GM21367 (cell line): ENCODE data around the gene HTR4.
"Not testable (repeated sequence)": the region's sequence is repeated elsewhere in the genome, so short reads cannot be mapped to it uniquely, and the experiment has no call there.

Experiments used
- ATAC-seq: cut with Tn5 transposase; IDR thresholded peaks from one replicate; pipeline ENCODE4 v1.9.1; 2021; ENCODE audit not compliant: unreplicated experiment

Gene HTR4, protein sequence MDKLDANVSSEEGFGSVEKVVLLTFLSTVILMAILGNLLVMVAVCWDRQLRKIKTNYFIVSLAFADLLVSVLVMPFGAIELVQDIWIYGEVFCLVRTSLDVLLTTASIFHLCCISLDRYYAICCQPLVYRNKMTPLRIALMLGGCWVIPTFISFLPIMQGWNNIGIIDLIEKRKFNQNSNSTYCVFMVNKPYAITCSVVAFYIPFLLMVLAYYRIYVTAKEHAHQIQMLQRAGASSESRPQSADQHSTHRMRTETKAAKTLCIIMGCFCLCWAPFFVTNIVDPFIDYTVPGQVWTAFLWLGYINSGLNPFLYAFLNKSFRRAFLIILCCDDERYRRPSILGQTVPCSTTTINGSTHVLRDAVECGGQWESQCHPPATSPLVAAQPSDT

DNA sequence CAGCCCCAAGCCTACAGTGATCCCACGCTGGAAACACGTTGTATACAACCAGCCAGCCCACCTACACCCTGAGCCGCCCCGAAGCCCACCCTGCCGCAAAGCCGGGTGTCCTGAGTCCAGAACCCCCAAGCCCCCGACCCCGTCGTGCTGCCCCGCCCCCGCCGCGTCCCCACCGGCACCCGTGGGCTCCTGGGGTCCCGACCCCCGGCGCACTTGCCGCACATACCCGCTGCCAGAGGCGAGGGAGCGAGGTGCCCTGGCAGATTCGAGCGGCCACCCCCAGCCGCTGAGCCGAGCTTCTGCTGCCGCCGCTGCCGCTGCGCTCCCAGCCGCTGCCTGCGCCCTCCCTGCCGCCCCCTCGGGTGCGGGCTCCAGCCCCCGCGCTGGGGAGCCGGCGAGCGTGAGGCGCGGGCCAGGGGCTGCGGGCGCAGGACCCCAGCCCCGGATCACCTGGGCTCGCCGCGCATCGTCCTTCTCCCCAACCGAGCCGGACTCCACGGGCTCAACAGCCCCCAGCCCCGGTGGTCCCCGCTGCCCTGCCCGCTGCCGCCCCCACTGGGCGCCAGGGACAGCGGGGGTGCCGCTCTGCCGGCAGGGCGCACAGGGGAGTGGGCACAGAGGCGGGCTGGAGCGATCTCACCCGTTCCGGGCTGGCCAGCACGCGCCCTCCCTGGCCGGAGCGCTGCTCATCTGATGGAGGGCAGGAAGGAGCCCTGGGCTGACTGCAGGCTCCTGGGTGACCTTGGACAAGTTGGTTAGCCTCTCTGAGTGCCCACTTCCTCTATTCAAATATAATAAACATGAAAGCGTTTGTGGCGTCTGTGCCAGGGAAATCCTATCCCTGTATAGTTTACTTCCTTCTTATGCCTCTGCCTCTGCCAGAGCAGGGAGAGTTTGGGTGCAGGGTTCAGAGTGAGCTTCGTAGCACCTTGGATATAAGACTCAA is at the start of gene HTR4:
Gene HTR4, minus strand, starts transcription at position 692 of the 946 bp plus-strand sequence. CDS start 17,513 bp downstream, outside the sequence.
- no peak for ATAC-seq

DNA sequence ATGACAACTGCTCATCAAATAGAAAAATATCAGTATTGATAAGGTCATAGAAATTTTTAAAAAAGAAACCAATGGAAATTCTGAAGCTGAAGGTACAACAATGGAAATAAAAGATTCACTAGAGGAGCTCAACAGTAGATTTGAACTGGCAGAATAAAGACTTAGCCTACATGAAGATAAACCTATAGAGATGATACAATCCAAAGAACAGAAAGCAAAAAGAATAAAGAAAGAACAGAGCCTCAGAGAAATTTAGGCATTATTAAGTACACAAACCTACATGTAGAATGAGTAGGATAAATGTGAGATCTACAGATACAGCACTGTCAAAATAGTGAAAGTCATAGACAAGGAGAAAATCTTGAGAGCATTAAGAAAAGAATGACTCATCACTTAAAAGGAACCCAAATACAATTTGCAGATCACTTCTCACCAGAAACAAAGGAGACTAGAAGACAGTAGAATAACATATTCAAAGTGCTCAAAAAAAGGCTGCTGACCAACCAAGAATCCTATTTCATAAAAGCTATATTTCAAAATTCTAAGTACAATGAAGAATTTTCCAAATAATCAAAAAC is 47.8 kb upstream of the HTR4 start:
- ATAC-seq, result no peak

DNA sequence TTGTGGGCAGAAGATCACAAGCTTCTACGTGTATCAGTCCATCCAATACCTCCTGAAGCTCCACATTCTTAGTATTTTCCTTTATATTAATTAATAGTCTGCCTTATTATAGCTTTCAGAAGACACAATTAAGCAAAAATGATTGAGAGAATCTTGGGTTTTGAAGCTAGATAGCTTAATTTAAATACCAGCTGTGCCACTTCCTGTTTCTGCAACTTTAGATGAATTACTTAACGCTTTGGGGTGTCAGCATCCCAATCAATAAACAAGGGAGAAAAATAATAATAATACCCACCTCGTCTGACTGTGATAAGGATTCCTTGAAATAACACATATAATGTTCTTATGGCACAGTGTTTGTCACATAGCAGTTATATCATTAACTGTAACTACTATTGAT is 44.7 kb upstream of the HTR4 start:
- ATAC-seq, result no peak

DNA sequence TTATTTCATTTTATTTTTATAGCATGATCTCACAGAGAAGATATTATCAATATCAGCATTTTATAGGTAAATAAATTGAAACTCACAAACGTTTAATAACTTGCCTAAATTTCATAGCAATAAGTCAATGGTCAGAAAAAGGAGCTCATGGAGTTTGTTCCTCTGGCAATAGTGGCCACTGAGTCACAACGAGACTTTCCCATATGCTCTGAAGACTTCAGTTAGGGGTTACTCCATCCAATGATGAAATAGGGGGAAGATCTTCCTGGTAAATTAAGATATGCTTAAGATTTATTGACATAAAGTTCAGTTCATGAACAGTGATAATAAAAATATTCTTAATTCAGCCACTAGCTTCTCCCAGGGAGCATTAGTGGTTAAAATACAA is 43.5 kb upstream of the HTR4 start:
- no peak for ATAC-seq

DNA sequence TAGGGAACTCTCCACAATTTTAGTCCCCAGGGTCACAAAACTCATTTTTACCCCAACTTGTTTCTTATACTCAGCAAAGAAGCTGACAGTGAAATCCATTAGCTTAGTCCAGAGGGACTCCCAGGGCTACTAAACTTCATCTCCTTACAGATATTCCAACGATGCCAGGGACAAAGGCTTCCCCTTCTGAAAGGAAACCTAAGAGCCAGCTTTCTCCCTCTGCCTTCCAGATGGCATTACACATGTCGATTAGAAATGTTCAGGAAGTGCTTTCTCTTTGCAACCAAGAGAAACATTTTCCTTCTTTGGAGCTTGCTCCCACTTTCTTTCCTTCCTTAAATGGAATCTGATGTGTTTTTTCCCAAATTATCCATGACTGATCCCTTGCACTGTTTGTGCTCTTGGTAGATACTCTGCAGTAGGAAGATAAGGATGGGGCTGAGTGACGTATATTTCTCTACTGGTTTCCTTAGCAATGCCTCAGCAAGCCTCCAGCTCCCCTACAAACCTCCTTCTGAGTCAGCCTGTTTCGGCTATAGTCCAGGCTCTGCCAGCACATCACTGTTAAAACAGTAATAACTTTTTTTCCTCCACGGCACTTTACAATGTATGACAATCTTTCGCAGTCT is 43.0 kb upstream of the HTR4 start:
- ATAC-seq, result no peak

DNA sequence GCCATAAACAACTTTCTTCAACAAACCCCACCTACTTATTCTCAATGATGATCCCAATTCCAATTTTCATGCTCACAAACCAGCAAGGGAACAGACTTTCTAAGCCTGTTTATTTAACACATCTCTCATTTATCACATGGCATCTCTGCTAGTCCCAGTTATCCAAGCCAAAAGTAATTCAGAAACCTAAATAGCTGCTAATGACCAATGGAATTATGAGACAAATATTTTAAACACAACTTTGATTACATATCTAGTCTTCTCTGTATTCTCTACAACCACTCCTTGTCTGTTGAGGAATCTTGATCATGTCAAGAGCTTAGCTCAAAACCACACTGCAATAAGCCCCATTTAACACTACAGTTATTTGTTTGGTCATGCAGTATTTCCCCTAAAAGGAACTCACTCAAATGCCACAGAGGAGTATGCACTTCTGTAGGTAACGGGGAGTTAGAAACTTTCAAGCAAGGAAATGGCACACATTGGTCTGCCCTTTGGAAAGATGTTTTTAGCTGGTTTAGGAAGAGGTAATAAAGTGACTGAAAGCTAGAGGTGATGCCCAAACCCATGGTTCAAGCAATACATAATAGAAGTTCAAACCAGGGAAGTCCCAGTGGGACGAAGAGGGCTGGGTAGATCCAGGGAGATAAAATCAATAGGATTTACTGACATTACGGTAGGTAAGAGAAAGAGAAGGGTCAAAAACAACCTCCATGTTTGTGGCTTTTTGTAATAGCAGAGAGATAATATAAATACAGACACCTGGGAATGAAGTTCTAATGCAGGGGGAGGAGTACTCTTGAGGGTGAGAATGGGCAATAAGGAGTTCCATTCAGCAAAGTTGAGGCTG is 42.1 kb upstream of the HTR4 start:
- ATAC-seq, result no peak

DNA sequence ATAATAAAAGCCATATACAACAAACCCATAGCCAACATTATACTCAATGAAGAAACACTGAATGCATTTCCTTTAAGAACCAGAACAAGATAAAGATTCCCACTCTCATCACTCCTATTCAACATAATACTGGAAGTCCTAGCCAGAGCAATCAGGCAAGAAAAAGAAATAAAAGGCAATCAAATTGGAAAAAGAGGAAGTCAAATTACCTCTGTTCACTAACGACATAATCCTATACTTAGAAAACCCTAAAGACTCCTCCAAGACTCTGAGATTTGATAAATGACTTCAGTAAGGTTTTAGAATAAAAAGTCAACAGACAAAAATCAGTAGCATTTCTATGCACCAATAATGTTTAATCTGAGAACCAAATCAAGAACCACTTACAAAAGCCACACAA is 36.6 kb upstream of the HTR4 start:
- no peak for ATAC-seq

DNA sequence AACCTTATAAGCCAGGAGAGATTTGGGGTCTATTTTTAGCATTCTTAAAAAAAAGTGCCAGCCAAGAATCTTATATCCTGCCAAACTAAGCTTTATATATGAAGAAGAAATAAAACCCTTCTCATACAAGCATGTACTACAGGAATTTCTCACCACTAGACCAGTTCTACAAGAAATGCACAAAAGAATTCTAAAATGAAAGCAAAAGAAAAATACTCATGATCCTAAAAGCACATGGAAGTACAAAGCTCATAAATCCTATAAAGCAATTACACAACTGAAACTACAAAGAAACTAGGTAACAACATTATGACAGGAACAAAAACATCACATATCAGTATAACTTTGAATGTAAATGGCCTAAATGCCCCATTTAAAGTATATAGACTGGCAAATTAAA is 34.5 kb upstream of the HTR4 start:
- ATAC-seq, result no peak

DNA sequence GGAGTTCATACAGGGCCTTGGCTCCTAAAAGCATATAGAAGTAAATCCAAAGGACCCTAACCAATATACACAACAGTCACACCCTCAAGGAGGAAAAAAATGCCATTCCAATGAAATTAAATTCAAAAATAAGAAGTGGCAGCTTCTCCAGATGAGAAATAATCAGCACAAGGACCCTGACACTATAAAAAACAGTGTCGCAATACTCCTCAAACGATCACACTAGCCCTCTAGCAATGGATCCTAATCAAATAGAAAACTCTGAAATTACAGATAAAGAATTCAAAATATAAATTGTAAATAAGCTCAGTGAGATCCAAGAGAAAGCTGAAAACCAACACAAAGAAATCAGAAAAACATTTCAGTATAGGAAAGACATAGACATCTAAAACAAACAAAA is 33.5 kb upstream of the HTR4 start:
- no peak for ATAC-seq

DNA sequence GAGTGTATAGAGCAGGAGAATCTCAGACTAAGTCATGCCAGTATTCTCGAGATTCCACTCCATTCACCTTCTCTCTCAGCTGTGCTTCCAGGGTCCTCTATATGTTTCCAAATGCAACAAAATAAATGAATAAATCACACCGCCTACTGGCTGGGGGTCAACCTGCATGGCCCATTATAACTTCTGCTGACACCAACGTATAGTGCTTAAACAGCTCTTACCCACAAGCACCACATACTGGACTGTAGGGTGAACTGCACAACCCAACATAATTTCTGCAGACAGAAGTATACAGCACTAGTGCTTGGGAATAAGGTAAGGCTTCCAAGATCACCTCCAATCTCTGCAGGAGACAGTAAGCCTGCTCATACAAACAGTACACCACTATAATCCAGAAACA is 33.1 kb upstream of the HTR4 start:
- ATAC-seq, result peak; percentile 98

DNA sequence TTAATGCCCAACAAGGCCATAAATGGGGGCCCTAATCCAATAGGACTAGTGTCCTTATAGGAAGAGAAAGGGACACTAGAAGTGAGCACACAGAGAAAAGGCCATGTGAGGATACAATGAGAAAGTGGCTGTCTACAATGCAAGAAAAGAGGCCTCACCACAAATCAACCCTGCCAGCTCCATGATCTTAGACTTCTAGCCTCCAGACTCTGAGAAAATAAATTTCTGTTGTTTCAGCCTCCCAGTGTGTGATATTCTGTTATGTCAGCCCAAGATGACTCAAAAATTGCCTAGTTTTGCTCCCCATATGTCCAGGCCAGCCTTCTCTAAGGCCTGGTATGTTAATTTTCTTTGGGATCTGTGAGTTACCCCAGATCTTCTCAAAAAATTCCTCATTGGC is 32.3 kb upstream of the HTR4 start:
- ATAC-seq, result no peak

DNA sequence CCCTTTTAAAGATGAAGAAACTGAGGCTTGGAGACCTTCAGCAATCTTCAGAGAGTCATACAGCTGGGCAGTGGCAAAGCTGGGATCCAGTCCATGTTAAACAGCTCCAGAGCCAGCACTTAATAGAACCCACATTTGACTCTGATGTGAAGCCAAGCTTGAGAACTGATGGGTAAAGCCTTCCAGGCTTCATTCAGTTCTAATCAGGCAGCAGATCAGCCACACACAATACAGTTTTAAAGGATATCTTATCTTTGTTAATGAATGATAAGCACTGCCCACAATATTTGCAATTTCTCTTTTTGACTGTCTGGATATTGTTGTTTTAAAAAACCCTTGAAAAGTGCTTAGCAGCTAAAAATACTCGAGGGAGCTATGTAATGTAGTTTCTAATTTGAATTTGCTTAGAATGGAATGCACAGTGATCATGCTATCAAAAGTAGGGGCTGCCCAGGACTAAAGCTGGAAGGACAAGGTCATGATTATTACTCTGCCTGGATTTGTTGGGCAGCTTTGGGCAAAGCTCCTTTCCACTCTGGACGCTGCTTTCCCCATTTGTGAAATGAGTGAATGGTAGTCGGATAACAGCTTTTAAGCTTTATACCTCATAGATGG is 31.3 kb upstream of the HTR4 start:
- no peak for ATAC-seq

DNA sequence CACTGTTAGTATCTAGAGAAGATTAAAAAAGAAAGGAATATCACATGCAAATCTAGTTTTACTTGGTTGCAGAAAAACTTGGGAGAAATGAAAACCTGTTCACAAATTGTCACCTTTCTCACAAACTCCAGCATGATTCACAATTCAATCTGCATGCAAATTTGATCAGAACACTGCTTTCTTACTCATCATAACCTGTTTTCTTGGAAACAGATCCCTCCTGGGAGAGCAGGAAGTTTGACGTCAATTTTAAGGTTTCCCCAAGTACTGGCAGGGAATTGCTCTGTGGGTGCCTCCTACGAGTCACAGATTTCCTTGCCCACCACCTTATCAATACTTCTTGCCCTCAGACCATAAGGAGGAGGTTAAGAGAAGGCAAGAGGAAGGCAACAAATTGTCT is 30.2 kb upstream of the HTR4 start:
- ATAC-seq, result no peak

DNA sequence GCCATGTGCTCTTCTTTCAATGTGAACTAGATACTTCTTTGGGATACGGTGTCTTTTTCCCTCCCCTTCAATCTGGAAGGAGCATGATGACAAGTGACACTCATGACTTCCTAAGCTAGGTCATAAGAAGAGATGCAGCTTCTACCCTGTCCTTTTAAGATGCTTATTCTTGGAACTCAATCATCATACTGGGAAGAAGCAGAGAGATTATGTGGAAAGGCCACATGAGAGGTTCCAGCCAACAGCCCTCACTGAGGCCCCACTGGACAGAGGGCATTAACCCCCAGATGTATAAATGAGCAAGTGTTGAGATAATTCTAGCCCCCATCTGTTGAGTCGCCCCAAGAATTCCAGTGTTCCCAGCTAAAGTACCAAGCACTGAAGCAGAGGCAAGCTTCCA is 29.3 kb upstream of the HTR4 start:
- ATAC-seq, result no peak

DNA sequence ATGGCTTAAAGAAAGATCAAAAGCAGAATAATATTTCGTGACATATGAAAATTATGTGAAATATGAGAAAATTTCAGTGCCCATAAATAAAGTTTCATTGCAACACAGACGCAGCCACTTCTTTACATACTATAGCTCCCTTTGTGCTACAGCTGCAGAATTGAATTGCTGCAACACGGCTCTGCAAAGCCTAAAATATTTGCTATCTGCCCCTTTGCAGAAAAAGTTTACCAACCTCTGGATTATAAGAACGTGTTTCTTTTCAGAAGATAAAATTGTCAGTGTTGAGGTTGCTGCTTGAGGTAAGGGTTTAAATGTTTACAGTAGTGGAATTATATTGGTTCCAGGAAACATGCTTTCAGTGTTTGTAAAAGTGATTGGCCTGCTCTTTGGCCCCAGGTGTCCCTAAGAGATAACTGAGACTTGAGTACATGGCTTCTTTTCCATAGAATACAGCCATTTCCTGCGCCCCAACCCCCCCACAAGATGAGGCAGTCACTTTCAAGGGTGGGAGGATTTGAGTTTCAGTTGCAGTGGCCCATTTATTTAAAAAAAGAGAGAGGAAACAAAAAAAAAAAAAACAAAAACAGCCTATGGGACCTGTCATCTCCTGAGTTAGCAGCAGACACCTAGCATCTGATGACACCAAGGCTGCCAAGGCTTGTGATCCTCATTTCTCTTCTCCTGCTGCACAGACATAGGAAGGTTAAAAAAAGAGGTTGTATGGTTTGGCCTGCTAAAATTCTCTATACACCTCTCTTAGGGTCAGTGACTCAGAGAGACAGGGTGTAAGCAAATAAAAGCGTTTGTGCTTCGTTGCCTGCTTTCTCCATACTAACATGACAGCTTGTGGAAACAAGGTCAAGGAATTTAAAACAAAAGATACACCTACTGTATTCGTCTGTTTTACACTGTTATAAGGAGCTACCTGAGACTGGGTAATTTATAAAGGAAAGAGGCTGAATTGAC is 28.0 kb upstream of the HTR4 start:
- no peak for ATAC-seq

DNA sequence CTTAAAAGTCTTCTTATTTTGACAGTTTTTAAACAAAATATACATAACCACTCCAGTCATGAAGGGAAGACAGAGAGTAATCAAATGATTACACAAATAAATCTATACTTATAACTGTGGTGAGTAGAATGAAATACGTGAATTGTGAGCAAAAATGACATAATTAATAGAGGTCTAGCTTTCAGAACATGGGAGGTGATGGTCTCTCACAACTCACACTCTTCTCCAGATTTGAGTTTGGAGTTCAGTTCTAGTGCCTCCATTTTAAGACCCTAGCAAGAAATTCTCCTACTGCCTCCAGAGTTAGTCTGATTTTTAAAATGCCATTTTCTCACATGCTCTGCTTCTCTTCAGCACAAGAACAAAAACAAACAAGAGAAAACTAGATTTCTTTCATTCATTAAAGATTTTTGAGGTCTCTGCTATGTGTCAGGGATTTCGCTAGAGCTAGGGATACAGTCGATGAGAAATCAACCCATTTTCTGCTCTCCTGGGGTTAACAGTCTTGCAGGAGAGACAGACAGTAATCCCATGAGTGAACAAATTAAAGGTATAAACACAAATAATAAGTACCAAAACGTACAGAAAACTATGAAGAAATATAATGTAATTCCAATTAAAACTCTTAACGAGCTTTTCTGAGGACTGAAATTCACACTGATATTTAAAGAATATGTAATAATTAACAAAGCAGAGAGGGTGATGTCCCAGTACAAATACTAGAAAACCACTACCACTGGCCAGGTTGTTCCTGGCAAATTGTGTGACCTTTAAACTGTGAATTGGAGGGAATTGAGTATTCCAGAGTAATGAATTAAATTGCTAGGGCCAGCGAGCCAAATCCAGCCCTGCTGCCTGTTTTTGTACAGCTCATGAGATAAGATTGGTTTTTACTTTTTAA is 27.1 kb upstream of the HTR4 start:
- ATAC-seq, result no peak

DNA sequence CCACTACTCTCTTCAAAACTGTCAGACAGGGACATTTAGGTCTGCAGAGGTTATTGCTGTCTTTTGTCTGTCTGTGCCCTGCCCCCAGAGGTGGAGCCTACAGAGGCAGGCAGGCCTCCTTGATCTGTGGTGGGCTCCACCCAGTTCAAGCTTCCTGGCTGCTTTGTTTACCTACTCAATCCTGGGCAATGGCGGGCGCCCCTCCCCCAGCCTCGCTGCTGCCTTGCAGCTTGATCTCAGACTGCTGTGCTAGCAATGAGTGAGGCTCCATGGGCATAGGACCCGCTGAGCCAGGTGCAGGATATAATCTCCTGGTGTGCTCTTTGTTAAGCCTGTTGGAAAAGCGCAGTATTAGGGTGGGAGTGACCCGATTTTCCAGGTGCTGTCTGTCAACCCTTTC is 19.4 kb upstream of the HTR4 start:
- ATAC-seq, result not testable (repeated sequence)

DNA sequence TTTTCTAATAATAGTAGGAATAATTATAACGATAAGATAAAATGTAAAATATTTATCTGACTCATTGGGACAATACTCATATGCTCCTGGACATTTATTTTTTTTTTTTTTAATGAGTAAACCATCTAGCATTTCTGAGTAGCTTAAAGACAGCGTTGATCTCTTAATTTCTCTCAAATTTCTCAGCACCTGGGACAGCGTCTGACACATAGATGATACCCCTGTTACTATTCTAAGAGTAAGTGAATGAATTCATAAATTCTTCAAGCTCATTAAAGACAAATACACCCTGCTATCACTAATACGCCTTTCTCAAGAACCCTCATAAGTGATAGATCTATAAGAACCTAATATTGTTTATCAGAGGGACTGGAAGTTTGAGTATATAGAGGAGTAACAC is 12.0 kb upstream of the HTR4 start:
- no peak for ATAC-seq
